CD4-positive, alpha-beta T cell (primary cell): ENCODE measurements around the gene SPR. TPM values are rescaled to one million over a fixed set of nuclear protein-coding genes. Genes with fewer than 3 reads are reported as not detected.

Source experiments
- ATAC-seq: fragments of 200-7000 bp; cut with Tn5 transposase; one replicate; pipeline ENCODE4 v1.10.0; 2022; ENCODE audit warnings: mild to moderate bottlenecking; ENCODE audit not compliant: poor library complexity
- CTCF ChIA-PET: fragments of 350-600 bp; sonication (Branson Sonifier 250); formaldehyde crosslinking; loops from one replicate; lab custom pipeline; 2021; ENCODE audit warnings: antibody characterized with exemption, inconsistent platforms; lab: Charles Lee
- POLR2A ChIA-PET: fragments of 350-600 bp; sonication (Branson Sonifier 250); formaldehyde crosslinking; loops from one replicate; lab custom pipeline; 2021; ENCODE audit warnings: antibody characterized with exemption, inconsistent platforms; lab: Charles Lee
- DNase-seq, 14 experiments: peaks; one replicate each; pipeline ENCODE4 v3.0.0-alpha.2; 2013 to 2020; ENCODE audit warnings: mixed read lengths in 2 of 14
- H3K27ac ChIP-seq, 2 donors: one replicate each; pipeline versions ENCODE4 v1.5.1 to v1.7.0; 2013; ENCODE audit warnings: low read length in 2 of 2, low read depth in 1 of 2, mild to moderate bottlenecking in 1 of 2
- H3K27me3 ChIP-seq, 2 experiments: 1 replicate in 1 of 2; 2 replicates in 1 of 2; pipeline versions ENCODE4 v1.6.1 to v1.7.0; 2013; ENCODE audit warnings: low read length in 2 of 2, control low read depth in 1 of 2, mild to moderate bottlenecking in 1 of 2, moderate library complexity in 1 of 2; ENCODE audit not compliant: insufficient read depth in 2 of 2, control insufficient read depth in 1 of 2
- H3K36me3 ChIP-seq: one replicate; pipeline ENCODE4 v1.6.1; 2013; ENCODE audit warnings: low read length, control low read depth; ENCODE audit not compliant: insufficient read depth
- H3K4me1 ChIP-seq: one replicate; pipeline ENCODE4 v1.6.1; 2013; ENCODE audit warnings: low read length, control low read depth; ENCODE audit not compliant: insufficient read depth
- H3K4me3 ChIP-seq: one replicate; pipeline ENCODE4 v1.5.1; 2013; ENCODE audit warnings: mild to moderate bottlenecking, low read length, moderate library complexity
- H3K9me3 ChIP-seq, 2 experiments: 1 replicate in 1 of 2; 2 replicates in 1 of 2; pipeline versions ENCODE4 v1.6.1 to v1.7.0; 2013; ENCODE audit warnings: low read length in 2 of 2, mild to moderate bottlenecking in 2 of 2, control low read depth in 1 of 2, moderate library complexity in 1 of 2; ENCODE audit not compliant: control insufficient read depth in 1 of 2, insufficient read depth in 1 of 2
- H3K27ac Mint-ChIP-seq: one replicate; pipeline ENCODE4 v1.8.0; 2020; ENCODE audit warnings: mixed read lengths
- H3K27me3 Mint-ChIP-seq: one replicate; pipeline ENCODE4 v1.8.0; 2021; ENCODE audit warnings: mixed read lengths
- H3K36me3 Mint-ChIP-seq: one replicate; pipeline ENCODE4 v1.8.0; 2021; ENCODE audit warnings: low read depth, mixed read lengths
- H3K4me1 Mint-ChIP-seq: one replicate; pipeline ENCODE4 v1.8.0; 2021; ENCODE audit warnings: low read depth, mixed read lengths
- H3K4me3 Mint-ChIP-seq: one replicate; pipeline ENCODE4 v1.8.0; 2020; ENCODE audit warnings: mild to moderate bottlenecking, mixed read lengths
- H3K9me3 Mint-ChIP-seq: one replicate; pipeline ENCODE4 v1.8.0; 2020; ENCODE audit warnings: mixed read lengths
- intact Hi-C, 2 experiments: fragments of 100-400 bp; cut with DNase I in 1 of 2; cut with micrococcal nuclease in 1 of 2; formaldehyde crosslinking; loops; one replicate each; pipeline versions ENCODE4 v1.15.1 to v1.9.0; 2023 to 2025; cut with DNase I, micrococcal nuclease
- total RNA-seq, 174 experiments: library from RNA in 2 of 174; stranded (reverse) in 2 of 174; gene quantifications; one replicate each; pipeline ENCODE4 v1.2.3 and lab custom pipeline; 2021 to 2026
- TF ChIP-seq, protein P1 (sequence below): fragments of 200-600 bp; IDR thresholded peaks from one replicate; pipeline ENCODE4 v1.8.0; 2022; ENCODE audit warnings: antibody characterized with exemption, mild to moderate bottlenecking

The SPR gene
- total RNA-seq, 2 experiments from 2014 or later, result not detected

- Histone ChIP-seq H3K4me1 (peaks cover 33% of the 10 kb centered on the region), H3K9me3 (peaks cover 0 to 35% of the 10 kb centered on the region in 2 experiments), H3K4me3 (no peak overlapping the region), H3K27ac (no peak overlapping the region), H3K36me3 (no peaks in the 10 kb centered on the region), H3K27me3 (peaks cover 87 to 95% of the 10 kb centered on the region in 2 experiments)
- Mint-ChIP-seq H3K27ac (no peak overlapping the region), H3K4me3 (no peak overlapping the region), H3K27me3 (peaks cover 57% of the 10 kb centered on the region), H3K9me3 (no peaks in the 10 kb centered on the region), H3K36me3 (no peaks in the 10 kb centered on the region), H3K4me1 (peaks cover 6% of the 10 kb centered on the region)
- TF ChIP-seq, protein P1, sequence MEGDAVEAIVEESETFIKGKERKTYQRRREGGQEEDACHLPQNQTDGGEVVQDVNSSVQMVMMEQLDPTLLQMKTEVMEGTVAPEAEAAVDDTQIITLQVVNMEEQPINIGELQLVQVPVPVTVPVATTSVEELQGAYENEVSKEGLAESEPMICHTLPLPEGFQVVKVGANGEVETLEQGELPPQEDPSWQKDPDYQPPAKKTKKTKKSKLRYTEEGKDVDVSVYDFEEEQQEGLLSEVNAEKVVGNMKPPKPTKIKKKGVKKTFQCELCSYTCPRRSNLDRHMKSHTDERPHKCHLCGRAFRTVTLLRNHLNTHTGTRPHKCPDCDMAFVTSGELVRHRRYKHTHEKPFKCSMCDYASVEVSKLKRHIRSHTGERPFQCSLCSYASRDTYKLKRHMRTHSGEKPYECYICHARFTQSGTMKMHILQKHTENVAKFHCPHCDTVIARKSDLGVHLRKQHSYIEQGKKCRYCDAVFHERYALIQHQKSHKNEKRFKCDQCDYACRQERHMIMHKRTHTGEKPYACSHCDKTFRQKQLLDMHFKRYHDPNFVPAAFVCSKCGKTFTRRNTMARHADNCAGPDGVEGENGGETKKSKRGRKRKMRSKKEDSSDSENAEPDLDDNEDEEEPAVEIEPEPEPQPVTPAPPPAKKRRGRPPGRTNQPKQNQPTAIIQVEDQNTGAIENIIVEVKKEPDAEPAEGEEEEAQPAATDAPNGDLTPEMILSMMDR, result no peak
- DNase-seq (peak in 1 of 14 experiments; percentile 31), ATAC-seq (no peak)
- CTCF ChIA-PET, result no interaction called here
- intact Hi-C loops, result no loop called here
- POLR2A ChIA-PET, result no interaction called here
Observed at GRCh38 chr2:72923833-72924352, 36.7 kb downstream of the SPR start.

DNA sequence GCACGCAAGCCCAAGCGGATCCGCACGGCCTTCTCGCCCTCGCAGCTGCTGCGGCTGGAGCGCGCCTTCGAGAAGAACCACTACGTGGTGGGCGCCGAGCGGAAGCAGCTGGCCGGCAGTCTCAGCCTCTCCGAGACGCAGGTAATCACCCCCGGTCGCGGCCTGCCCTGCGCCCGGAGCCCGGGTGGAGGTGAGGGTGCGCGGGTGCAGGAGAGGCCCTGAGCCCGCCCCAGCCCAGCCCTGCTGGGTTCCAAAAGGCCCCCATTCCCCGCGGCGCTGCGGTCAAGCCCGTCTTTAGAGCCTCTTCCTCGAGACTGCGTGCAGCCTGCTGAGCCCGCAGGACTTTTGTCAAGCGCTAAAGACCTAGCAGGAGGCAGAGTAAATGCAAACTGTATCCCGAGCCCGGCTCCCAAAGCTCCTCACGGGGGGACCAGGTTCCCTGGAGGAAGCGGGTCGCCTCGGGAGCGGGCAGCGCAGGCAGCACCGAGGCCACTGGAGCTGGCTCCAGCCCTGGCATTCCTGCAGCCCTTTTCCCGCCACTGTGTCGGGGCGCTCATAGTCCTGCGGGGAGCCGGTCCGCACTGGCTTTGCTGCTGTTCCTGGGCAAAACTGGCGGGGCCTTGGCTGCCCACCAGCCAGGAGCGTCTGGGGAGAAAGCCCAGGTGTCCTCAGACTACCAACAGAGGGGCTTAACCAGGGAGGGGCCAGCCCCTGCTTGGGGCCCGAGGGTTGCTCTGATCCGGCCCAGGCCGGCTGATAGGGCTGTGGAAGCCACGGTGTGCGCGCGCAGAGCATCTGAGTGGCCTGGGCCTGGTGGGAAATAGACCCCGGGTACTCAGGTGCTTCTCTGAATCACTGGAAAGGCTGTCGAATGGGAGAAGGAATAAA is 37.4 kb downstream of the SPR start:
- Histone ChIP-seq H3K9me3 (peaks cover 0 to 34% of the 10 kb centered on the region in 2 experiments), H3K4me3 (no peak overlapping the region), H3K27ac (no peak overlapping the region), H3K4me1 (peaks cover 32% of the 10 kb centered on the region), H3K36me3 (no peaks in the 10 kb centered on the region), H3K27me3 (peaks cover 87 to 94% of the 10 kb centered on the region in 2 experiments)
- no peaks in the 10 kb centered on the region for H3K9me3 Mint-ChIP-seq
- H3K27me3 Mint-ChIP-seq, result peaks cover 50% of the 10 kb centered on the region
- TF ChIP-seq, protein P1, result no peak
- H3K4me3 Mint-ChIP-seq, result no peak overlapping the region
- ChIA-PET POLR2A (no interaction called here), CTCF (no interaction called here)
- no peak overlapping the region for H3K27ac Mint-ChIP-seq
- intact Hi-C loops, result no loop called here
- no peaks in the 10 kb centered on the region for H3K36me3 Mint-ChIP-seq
- peaks cover 2% of the 10 kb centered on the region for H3K4me1 Mint-ChIP-seq
- no peak for ATAC-seq
- DNase-seq, result peak in 1 of 14 experiments; percentile 20

GRCh38 chr2:72925328-72925943 is 38.2 kb downstream of the SPR start:
- Mint-ChIP-seq H3K36me3 (no peaks in the 10 kb centered on the region), H3K4me3 (no peak overlapping the region), H3K9me3 (no peaks in the 10 kb centered on the region), H3K27ac (no peak overlapping the region), H3K27me3 (peaks cover 44% of the 10 kb centered on the region), H3K4me1 (no peaks in the 10 kb centered on the region)
- Histone ChIP-seq H3K9me3 (peaks cover 0 to 26% of the 10 kb centered on the region in 2 experiments), H3K27me3 (peaks cover 85 to 89% of the 10 kb centered on the region in 2 experiments), H3K27ac (no peak overlapping the region), H3K4me3 (no peak overlapping the region), H3K36me3 (no peaks in the 10 kb centered on the region), H3K4me1 (peaks cover 24% of the 10 kb centered on the region)
- intact Hi-C loops, result no loop called here
- TF ChIP-seq, protein P1, result no peak
- ChIA-PET POLR2A (no interaction called here), CTCF (no interaction called here)
- DNase-seq, result no peak
- no peak for ATAC-seq
